Measurements from ENCODE around the gene TGOLN2.

TGOLN2 gene

DNA sequence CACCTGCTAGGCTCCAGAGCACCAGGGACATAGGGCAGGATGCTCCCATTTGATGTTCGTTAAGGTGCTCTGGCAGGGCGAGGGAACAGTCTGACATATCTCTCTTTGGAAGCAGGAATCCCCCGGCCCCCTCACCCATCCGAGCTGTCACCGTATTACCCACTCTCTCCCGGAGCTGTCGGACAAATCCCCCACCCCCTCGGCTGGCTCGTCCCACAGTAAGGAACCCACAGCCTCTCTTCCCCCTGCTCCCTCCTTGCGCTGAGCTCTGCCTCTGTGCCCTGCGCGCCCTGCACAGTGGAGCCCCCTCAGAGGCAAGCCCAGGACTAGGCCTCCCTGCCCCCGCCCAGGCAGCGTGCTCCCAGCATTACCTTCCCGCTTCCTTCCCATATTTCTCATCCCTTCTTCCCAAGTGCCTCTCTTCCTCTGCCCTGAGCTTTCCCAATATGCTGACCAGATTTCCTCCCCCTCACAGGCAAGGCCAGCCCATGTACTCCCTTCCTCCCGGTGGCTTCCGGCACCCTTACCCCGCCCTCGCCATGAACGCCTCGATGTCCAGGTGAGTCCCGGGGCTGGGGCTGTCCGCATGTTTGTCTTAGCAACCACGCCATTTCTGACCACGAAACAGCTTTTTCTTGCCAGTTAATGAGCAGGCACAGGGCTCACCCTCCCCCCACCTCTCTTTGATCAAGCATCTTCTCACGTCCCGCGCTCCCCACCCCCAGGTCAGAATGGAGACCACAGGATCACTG lies 23.8 kb downstream of the TGOLN2 start:
- FAIRE-seq: no peak

GRCh38 chr2:85302121-85302520 lies 25.7 kb downstream of the TGOLN2 start:
- no peak for FAIRE-seq

- no peak for FAIRE-seq
Observed at GRCh38 chr2:85291425-85292023, 36.3 kb downstream of the TGOLN2 start.

GRCh38 chr2:85288244-85288725 lies 39.5 kb downstream of the TGOLN2 start:
- FAIRE-seq: no peak

GRCh38 chr2:85287721-85288120 lies 40.1 kb downstream of the TGOLN2 start:
- no peak for FAIRE-seq

- no peak for FAIRE-seq
Observed at GRCh38 chr2:85286918-85287317, 40.9 kb downstream of the TGOLN2 start.

DNA sequence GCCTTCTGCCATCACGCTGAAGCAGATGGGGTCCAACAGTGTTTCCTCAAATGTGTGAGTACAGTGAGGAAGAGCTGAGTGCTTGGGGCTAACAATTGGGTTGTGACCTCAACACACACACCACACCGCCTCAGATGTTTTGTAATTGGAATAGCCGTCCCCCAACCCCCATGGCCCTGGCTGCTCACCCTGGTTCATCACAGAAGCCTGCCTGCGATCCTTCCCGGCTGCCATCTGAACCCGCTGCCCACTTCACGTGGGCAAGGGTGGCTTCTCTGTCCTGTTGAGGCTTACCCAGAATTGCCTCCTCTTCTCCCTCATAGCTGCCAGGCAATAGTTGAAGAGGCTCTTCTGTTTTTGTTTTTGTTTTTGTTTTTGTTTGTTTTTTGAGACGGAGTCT lies 44.1 kb downstream of the TGOLN2 start:
- FAIRE-seq: no peak

DNA sequence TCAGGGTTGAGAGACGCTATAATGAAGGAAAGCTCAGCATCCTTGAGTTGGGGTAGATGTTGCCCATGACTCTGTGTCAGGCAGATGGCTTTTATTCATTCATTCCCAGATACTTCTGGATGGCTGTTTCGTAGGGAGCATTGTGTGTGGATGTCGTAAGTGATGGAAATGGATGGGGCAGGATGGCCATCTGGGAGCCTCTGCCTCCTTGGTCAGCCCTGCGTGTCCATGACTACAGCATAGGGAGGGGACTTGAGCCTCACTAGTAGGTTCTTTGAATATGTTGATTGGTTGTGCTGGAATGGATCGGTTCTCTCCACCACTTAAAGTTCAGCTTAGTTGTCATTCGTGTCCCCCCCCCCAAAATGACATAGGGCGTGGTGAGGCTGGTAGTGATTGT lies 44.9 kb downstream of the TGOLN2 start:
- FAIRE-seq: no peak

DNA sequence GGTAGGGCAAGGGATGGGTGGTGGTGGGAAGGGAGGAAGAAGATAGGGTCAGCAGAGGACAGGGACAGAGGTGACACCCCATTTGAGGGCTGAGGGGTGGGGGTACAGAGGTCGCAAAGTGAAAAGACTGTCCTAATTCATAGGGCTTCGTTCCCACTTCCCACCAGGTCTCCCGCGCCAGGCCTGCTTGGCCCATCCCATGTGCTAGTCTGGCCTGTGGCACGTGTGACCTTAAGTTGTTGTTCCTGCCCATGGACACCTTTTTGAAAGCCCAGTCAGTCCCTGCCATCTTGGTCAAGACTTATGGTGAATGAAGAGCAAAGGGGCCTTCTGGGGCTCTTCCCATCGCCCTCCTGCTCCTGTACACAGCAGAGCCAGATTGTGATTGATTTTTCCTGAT lies 46.2 kb downstream of the TGOLN2 start:
- FAIRE-seq: no peak

GRCh38 chr2:85278361-85278760 lies 49.4 kb downstream of the TGOLN2 start:
- no peak for FAIRE-seq

DNA sequence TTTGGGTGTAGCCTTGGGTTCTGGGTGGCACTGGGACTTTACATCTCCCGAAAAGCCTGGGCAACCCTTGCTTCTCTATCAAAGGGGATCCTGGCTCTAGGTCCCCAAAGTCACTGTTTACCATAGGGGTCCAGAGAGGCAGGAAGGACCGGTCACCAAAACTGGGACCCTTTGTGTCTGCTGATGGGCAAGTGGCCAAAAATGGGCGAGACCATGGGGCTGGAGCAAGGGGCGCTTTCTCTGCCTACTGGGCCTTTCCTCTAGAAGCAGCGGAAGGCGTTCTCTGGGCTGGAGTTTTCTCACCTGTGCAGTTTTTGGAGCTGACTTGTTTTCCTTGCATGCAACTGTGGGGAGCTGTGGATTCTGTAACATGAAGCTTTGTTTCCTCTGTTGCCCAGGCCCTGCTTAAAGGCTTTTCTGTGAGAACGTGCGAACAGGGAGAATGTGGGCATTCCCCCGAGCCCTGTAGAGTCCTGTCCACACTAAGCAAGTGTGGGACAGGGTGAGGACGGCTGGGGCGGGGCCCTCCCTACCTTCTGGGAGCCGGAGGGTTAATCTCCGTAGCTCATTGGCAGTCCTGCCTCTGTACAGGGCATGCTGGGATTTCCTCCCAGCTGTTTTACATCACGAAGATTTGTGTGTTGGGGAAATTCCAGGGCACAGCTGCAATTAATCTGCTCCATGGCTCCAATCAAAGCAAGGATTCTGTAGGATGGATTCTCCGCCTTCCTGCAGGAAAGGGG lies 50.2 kb downstream of the TGOLN2 start:
- no peak for FAIRE-seq

DNA sequence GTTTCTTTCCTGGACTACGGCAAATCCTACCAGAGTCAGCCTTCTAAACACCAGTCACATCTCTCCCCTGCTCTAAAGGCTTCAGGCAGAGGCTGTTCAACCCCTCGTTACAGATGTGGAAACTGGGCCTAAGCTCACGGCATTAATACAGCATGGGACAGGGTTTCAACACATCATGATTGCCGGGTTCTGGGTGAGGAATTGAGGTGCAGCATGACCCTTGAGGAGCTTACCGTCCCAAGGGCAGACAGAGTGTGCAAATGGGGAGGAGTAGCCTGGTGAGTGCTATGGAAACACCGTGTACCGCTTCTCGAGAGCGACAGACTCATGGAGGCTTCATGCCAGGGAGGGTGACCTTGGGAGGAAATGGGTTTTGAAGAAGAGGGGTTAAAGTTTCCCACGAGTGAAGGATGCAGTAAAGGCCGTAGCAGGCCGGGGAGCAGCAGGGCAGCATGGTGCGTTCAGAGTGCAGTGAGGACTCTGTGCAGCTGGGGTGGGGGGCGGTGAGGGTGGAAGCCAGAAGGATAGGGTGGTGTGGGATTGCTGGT lies 51.1 kb downstream of the TGOLN2 start:
- no peak for FAIRE-seq

GRCh38 chr2:85275984-85276540 lies 51.7 kb downstream of the TGOLN2 start:
- FAIRE-seq: no peak

- FAIRE-seq: no peak
Observed at GRCh38 chr2:85273738-85274731, 53.8 kb downstream of the TGOLN2 start.

DNA sequence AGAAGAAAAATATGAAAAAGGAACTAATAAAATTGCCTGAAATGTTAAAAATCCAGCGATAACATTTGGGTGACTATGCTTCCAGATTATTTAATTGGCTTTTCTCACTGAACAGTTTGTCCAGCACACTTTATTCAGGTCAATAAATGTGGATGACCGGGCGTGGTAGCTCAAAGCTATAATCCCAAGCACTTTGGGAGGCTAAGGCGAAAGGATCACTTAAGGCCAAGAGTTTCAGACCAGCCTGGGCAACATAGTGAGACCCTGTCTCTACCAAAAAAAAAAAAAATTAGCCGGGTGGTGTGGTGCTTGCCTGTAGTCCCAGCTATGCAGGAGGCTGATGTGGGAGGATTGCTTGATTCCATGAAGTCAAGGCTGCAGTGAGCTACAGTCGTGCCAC lies 55.4 kb downstream of the TGOLN2 start:
- FAIRE-seq: no peak

DNA sequence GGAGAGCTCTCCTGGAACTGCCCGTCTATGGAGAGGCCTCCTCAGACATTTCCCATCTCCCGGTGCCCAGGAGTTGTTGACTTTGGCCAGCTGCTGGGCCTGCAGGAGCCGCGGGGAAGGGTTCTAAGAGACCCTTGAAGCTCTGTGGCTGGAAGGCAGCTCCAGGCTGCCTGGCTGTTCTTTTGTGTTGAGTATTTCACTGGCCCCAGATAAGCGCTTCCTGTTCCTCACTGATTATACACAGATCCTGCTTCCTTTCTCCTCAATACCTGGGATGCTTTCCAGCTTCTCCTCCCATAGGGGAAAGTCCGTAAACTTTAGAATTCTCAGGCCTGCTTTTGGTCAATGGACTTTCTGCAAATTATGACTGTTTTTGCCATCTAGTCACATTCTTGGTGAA lies 57.8 kb downstream of the TGOLN2 start:
- no peak for FAIRE-seq

Measured in A204.1 (cell line).